ENCODE results near the gene EPSTI1. TPM values are rescaled to one million over a fixed set of nuclear protein-coding genes. Genes with fewer than 3 reads are reported as not detected.

EPSTI1 gene
- total and polyA plus RNA-seq, 10 of the 15 experiments (the other 5 are each of a cell fraction or from before 2014, with no cell fraction given), result 4.7 to 32.0 (median 24.2) TPM

GRCh38 chr13:42947925-42948324 is 44.1 kb downstream of the EPSTI1 start:
- Histone ChIP-seq H4K20me1 (ENCODE audit: control insufficient read depth, insufficient read depth) (no peaks in the 10 kb centered on the region), H3K4me1 (ENCODE audit: control insufficient read depth, insufficient read depth, low read length) (no peaks in the 10 kb centered on the region), H3K79me2 (ENCODE audit: control insufficient read depth, insufficient read depth, low read length) (no peaks in the 10 kb centered on the region), H3K27me3 (replicated peaks in 1 of 2; ENCODE audit: control insufficient read depth in 2 of 2, insufficient read depth in 2 of 2, low read length in 1 of 2) (no peaks in the 10 kb centered on the region), H3K36me3 (ENCODE audit: control insufficient read depth in 2 of 2, insufficient read depth in 2 of 2, low read length in 1 of 2) (peaks cover 3 to 37% of the 10 kb centered on the region in 2 experiments), H3K9ac (ENCODE audit: control insufficient read depth, insufficient read depth, low read length) (no peak overlapping the region), H3K4me3 (no peak overlapping the region), H3K27ac (ENCODE audit: control insufficient read depth, insufficient read depth) (no peak overlapping the region), H3K9me3 (replicated peaks; ENCODE audit: control insufficient read depth, insufficient read depth, low read length) (peaks cover 3% of the 10 kb centered on the region; the same call in 2 of the 3 replicates), H3K4me2 (ENCODE audit: control insufficient read depth, insufficient read depth) (no peak overlapping the region), H2AFZ (ENCODE audit: control insufficient read depth, low read depth, low read length) (no peak overlapping the region)
- ChIA-PET RAD21 (ENCODE audit: unreplicated experiment) (no interaction called here), POLR2A (no interaction called here), CTCF (interaction anchor here (0.6 kb wide), 1 partner anchor 42 kb away, joined by 3 read pairs; no protein-coding TSS in a partner anchor), SMC1A (ENCODE audit: uncharacterized antibody, unreplicated experiment) (no interaction called here)
- intact Hi-C loops (cut with micrococcal nuclease; ENCODE audit: unreplicated experiment) (no loop called here), in situ Hi-C loops (cut with MboI) (no loop called here)
- ATAC-seq (no peak), FAIRE-seq (no peak), DNase-seq (ENCODE audit: low read depth, low spot score) (no peak)
- TF ChIP-seq SIN3A (IDR thresholded peaks at IDR 0.05; ENCODE audit: low read depth, low read length) (no peak), SRF (IDR thresholded peaks at IDR 0.05; ENCODE audit: low read depth in 2 of 2, low read length in 2 of 2) (no peak), ATF7 (IDR thresholded peaks at IDR 0.05; ENCODE audit: low read depth) (no peak), RAD51 (IDR thresholded peaks at IDR 0.05) (no peak), NFXL1 (IDR thresholded peaks at IDR 0.05; ENCODE audit: borderline replicate concordance) (no peak), TARDBP (IDR thresholded peaks at IDR 0.05; ENCODE audit: borderline replicate concordance) (no peak)
- BruUV-seq (replicated peaks), result no TSS peak
- 82% methylated on average over 11 of the region's 11 CpGs for WGBS (ENCODE audit: insufficient coverage, insufficient replicate concordance, low lambda C conversion rate, missing lambda C conversion rate)

DNA sequence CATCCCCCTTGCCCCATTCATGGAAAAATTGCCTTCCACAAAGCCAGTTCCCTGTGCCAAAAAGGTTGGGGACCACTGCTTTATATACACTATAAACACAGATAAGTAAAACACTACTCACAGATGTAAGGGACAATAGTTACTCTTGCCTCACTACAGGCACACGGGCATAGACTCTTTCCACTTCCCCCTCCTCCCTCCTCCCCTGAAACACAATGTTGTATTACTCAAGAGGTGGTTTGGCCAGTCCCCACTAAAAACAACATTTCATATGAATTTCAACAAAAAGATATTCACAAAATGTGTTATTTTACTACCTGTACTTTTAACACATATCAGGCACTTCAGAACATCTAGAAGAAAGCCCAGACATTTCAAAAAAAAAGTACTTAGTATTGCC is 45.1 kb downstream of the EPSTI1 start:
- FAIRE-seq, result no peak
- SMC1A ChIA-PET (ENCODE audit: uncharacterized antibody, unreplicated experiment), result no interaction called here
- no peak overlapping the region for H3K4me2 ChIP-seq (ENCODE audit: control insufficient read depth, insufficient read depth)
- DNase-seq (ENCODE audit: low read depth, low spot score), result no peak
- no TSS peak for BruUV-seq (replicated peaks)
- 95% methylated on average over 1 of the region's 1 CpG for WGBS (ENCODE audit: insufficient coverage, insufficient replicate concordance, low lambda C conversion rate, missing lambda C conversion rate)
- H3K4me3 ChIP-seq, result no peak overlapping the region
- H3K36me3 ChIP-seq (ENCODE audit: control insufficient read depth in 2 of 2, insufficient read depth in 2 of 2, low read length in 1 of 2), result peaks cover 3 to 27% of the 10 kb centered on the region in 2 experiments
- in situ Hi-C loops (cut with MboI) (no loop called here), intact Hi-C loops (cut with micrococcal nuclease; ENCODE audit: unreplicated experiment) (no loop called here)
- H4K20me1 ChIP-seq (ENCODE audit: control insufficient read depth, insufficient read depth), result no peaks in the 10 kb centered on the region
- no peak overlapping the region for H2AFZ ChIP-seq (ENCODE audit: control insufficient read depth, low read depth, low read length)
- CTCF ChIA-PET, result no interaction called here
- no peak overlapping the region for H3K9ac ChIP-seq (ENCODE audit: control insufficient read depth, insufficient read depth, low read length)
- no peaks in the 10 kb centered on the region for H3K27me3 ChIP-seq (replicated peaks in 1 of 2; ENCODE audit: control insufficient read depth in 2 of 2, insufficient read depth in 2 of 2, low read length in 1 of 2)
- POLR2A ChIA-PET, result no interaction called here
- TF ChIP-seq PAX8 (IDR thresholded peaks at IDR 0.05) (no peak), CBX3 (IDR thresholded peaks at IDR 0.05; ENCODE audit: borderline replicate concordance, low read depth) (no peak), BRCA1 (IDR thresholded peaks at IDR 0.05; ENCODE audit: low read depth, low read length) (no peak)
- TF ChIP-seq, protein P1, sequence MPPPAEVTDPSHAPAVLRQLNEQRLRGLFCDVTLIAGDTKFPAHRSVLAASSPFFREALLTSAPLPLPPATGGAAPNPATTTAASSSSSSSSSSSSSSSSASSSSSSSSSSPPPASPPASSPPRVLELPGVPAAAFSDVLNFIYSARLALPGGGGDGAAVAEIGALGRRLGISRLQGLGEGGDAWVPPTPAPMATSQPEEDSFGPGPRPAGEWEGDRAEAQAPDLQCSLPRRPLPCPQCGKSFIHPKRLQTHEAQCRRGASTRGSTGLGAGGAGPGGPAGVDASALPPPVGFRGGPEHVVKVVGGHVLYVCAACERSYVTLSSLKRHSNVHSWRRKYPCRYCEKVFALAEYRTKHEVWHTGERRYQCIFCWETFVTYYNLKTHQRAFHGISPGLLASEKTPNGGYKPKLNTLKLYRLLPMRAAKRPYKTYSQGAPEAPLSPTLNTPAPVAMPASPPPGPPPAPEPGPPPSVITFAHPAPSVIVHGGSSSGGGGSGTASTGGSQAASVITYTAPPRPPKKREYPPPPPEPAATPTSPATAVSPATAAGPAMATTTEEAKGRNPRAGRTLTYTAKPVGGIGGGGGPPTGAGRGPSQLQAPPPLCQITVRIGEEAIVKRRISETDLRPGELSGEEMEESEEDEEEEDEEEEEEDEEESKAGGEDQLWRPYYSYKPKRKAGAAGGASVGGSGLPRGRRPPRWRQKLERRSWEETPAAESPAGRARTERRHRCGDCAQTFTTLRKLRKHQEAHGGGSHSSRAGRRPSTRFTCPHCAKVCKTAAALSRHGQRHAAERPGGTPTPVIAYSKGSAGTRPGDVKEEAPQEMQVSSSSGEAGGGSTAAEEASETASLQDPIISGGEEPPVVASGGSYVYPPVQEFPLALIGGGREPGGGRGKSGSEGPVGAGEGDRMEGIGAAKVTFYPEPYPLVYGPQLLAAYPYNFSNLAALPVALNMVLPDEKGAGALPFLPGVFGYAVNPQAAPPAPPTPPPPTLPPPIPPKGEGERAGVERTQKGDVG (CRISPR knock-in tag; IDR thresholded peaks at IDR 0.05), result no peak
- ATAC-seq, result no peak
- no peak overlapping the region for H3K27ac ChIP-seq (ENCODE audit: control insufficient read depth, insufficient read depth)
- no peaks in the 10 kb centered on the region for H3K4me1 ChIP-seq (ENCODE audit: control insufficient read depth, insufficient read depth, low read length)
- H3K9me3 ChIP-seq (replicated peaks; ENCODE audit: control insufficient read depth, insufficient read depth, low read length), result peaks cover 3% of the 10 kb centered on the region; the same call in 2 of the 3 replicates
- no peaks in the 10 kb centered on the region for H3K79me2 ChIP-seq (ENCODE audit: control insufficient read depth, insufficient read depth, low read length)
- RAD21 ChIA-PET (ENCODE audit: unreplicated experiment), result no interaction called here

All from GM12878 (cell line).